HG02678 (cell line): Measurements from ENCODE around the gene CFAP157.

Experiments used
- ATAC-seq: cut with Tn5 transposase; IDR thresholded peaks from one replicate; pipeline ENCODE4 v1.9.1; 2021; ENCODE audit warnings: mild to moderate bottlenecking, moderate library complexity; ENCODE audit not compliant: unreplicated experiment

The CFAP157 gene

DNA sequence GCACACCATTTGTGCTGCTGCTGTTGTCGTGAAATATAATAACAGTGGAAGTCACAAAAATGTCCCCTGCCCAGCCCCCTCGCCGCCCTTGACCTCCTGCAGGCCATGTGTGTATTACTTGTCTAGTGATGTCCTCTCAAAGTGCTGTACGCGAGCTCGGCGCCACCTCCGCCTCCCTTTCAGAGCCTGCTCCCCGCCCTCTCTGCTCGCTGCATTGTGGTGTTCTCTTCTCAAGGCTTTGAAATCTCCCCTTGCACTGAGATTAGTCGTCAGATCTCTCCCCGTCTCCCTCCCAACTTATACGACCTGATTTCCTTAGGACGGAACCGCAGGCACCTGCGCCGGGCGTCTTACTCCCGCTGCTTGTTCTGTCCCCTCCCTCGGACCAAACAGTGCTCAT is 14.7 kb upstream of the CFAP157 start:
- ATAC-seq, result no peak

- no peak for ATAC-seq
Observed at GRCh38 chr9:127693143-127693542, 13.6 kb upstream of the CFAP157 start.

DNA sequence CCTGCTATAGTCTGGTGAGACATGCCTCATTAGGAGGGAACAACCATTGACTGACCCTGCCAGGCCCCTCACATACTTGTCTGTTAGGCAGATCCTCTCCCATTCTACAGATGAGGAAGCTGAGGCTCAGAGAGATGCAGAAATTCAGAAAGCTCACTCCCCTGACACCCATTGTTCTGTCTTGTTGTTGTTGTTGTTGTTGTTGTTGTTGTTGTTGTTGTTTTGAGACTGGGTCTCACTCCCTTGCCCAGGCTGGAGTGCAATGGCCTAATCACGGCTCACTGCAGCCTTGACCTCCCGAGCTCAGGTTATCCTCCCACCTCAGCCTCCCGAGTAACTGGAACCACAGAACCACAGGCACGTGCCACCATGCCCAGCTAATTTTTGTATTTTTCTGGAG is 13.1 kb upstream of the CFAP157 start:
- no peak for ATAC-seq

GRCh38 chr9:127694890-127695720 is 11.7 kb upstream of the CFAP157 start:
- ATAC-seq, result no peak

- ATAC-seq, result no peak
Observed at GRCh38 chr9:127697575-127697974, 9.2 kb upstream of the CFAP157 start.

DNA sequence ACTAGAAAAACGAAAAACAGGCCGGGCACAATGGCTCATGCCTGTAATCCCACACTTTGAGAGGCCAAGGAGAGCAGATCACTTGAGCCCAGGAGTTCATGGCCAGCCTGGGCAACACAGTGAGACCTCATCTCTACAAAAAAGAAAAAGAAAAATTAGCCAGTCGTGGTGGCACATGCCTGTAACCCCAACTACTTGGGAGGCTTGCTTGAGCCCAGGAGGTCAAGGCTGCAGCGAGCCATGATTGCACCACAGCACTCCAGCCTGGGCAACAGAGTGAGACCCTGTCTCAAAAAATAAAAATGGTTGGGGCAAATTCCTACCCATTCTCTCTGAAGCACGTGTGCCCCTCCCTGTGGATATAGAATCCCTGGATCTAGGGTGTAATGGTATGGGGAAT is 8.4 kb upstream of the CFAP157 start:
- no peak for ATAC-seq

DNA sequence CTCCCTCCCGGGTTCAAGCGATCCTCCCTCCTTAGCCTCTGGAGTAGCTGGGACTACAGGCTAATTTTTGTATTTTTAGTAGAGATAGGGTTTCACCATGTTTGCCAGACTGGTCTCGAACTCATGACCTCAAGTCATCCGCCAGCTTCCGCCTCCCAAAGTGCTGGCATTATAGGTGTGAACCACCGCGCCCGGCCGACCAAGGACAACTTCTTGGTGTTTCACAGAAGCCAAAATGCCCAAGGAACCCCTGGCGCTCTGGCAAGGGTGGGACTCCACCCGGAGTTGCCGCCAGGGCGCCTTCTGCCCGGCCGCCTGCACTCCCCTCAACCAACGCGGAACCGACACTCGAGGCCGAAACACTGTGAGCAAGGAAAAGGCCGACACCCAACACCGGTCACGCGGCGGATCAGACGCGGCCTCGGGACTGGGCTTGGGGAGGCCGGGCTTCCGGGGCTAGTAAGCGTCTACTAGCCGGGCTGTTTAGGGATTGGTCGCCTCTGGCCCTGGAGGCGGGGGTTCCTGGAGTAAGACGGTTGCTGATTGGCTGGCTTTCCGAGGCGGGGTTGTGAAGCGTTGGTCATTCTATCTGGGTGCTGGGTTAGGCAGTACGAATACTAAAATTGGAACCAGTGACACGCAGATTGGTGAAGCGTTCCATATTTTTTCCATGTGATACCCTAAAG is 7.7 kb upstream of the CFAP157 start:
- peak; percentile 98 for ATAC-seq

- ATAC-seq, result no peak
Observed at GRCh38 chr9:127700140-127700539, 6.6 kb upstream of the CFAP157 start.

GRCh38 chr9:127700594-127701255 is 6.1 kb upstream of the CFAP157 start:
- ATAC-seq, result no peak

- no peak for ATAC-seq
Observed at GRCh38 chr9:127703289-127703946, 3.4 kb upstream of the CFAP157 start.

GRCh38 chr9:127705577-127706379 is 1.0 kb upstream of the CFAP157 start:
- ATAC-seq, result no peak

GRCh38 chr9:127707766-127708165 is 978 bp downstream of the CFAP157 start:
- ATAC-seq, result no peak

- no peak for ATAC-seq
Observed at GRCh38 chr9:127708952-127709587, 2.3 kb downstream of the CFAP157 start.

GRCh38 chr9:127710204-127710783 is 3.5 kb downstream of the CFAP157 start:
- ATAC-seq, result no peak

DNA sequence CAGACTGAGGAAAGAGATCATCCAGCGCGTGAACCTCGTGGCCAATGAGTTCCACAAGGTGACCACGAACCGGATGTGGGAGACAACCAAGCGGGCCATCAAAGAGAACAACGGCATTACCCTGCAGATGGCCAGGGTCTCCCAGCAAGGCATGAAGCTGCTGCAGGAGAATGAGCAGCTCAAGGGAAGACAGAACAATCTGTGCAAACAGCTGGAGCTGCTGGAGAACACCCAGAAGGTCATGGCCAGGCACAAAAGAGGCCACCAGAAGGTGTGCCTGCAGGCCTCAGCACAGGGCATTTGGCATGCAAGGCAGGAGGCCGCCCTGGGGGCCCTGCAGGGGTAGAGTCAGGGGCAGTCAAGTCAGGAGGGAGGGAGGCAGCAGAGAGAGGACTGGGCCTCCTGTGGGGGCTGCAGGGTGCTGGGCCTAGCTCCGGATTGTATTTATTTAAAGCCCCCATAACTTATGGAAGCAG is 4.5 kb downstream of the CFAP157 start:
- no peak for ATAC-seq

DNA sequence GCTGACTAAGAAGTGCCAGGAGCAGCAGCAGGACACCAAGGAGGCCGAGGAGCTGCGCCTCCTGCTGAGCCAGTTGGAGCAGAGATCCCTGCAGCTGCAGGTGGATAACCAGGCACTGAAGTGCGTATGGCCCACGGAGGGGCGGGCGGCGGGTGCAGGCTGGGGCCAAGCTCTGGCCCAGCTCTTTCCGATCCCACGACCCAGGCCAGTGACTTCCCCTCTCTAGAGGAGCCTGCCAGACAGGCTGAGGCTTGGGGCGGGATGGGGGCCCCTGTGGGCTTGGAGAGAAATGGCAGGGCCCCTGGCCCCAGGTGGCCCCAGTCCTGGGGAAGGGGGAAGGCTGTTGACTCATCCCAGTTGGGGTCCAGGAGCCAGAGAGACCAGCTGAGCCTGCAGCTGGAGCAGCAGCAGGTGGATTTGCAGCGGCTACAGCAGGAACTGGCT is 5.1 kb downstream of the CFAP157 start:
- ATAC-seq, result no peak

GRCh38 chr9:127712371-127712770 is 5.6 kb downstream of the CFAP157 start:
- no peak for ATAC-seq

DNA sequence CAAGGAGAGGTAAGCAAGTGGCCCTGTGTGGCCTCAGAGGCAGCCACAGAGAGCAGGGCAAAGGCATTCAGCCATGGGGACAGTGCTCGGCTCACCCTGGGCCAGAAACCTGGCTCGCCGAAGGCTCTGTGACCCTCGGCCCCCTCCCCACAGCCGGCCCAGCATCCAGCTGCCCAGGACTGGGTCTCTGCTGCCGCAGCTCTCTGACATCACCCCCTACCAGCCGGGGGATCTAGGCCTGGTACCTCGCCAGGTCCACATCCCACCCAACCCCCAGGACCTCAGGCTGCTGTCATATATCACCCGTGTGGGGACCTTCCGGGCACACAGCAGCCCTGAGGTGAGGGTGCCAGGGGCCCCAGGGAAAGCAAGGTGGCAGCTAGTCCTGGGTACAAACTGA is 6.1 kb downstream of the CFAP157 start:
- no peak for ATAC-seq

DNA sequence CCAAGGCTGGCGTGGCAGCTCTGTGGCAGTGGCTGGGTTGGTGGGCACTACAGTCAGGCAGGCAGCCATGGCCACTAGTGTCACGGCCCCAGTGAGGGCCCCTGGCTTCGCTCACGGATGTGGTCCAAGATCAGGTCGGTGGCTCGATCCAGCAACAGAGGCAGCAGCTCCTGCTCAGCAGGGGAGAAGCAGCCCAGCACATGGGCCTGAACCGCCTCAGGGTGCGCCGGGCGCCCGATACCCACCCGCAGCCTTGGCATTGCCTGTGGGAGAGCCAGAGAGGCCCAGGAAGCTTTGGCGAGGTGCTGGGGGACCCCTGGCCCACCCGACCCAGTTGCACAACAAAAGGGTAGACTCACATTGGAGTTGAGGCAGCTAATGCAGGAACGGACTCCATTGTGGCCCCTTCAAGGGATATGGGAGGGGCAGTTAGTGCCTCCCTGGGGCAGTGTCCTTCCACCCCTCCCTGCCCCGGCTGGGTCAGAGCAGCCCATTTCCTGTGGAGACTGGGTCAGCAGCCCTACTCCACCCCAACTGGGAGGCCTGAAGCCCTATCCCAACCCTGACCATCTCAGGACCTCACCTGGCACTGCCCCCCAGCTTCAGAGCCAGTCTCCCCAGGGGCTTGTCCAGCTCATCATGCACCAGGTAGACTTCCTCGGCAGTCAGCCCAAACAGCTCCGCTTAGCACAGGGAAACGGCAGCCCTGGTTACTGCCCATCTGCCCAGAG is 7.4 kb downstream of the CFAP157 start:
- no peak for ATAC-seq
